Measurements from ENCODE around the gene PRPF6. TPM values are rescaled to one million over a fixed set of nuclear protein-coding genes. Genes with fewer than 3 reads are reported as not detected.

Gene PRPF6
- polyA plus RNA-seq, 2 of the 4 experiments (the other 2 are of a cell fraction) = 42.8 to 47.2 TPM

- no peak for ATAC-seq
- POLR2A ChIA-PET = no interaction called here
- DNase-seq (ENCODE audit: low read depth in 1 of 2, low spot score in 1 of 2) = no peak
- no peak for FAIRE-seq
- Histone ChIP-seq H3K4me3 (no peak overlapping the region), H3K27ac (no peak overlapping the region), H3K4me1 (peaks cover 5% of the 10 kb centered on the region; the same call in 2 of the 3 replicates), H3K4me2 (no peak overlapping the region), H3K9me3 (no peaks in the 10 kb centered on the region)
- CTCF ChIA-PET = interaction anchor here (0.7 to 2.4 kb wide), 4 partner anchors 25 to 87 kb away, joined by 3 to 9 read pairs (median 4); no protein-coding TSS in a partner anchor
- no peak for TF ChIP-seq RAD21 (conservative IDR thresholded peaks at IDR 0.05 in 1 of 2, IDR thresholded peaks at IDR 0.05 in 1 of 2)
- no peak for TF ChIP-seq KDM5A (IDR thresholded peaks at IDR 0.05)
- no peak for TF ChIP-seq RCOR1 (IDR thresholded peaks at IDR 0.05; ENCODE audit: low read depth, low read length)
- TF ChIP-seq MAX (IDR thresholded peaks at IDR 0.05) = no peak
- TF ChIP-seq NPAS2 (CRISPR knock-in tag; IDR thresholded peaks at IDR 0.05; ENCODE audit: borderline replicate concordance) = no peak
- no peak for TF ChIP-seq GATA3 (IDR thresholded peaks at IDR 0.05; ENCODE audit: borderline replicate concordance)
- TF ChIP-seq ZFP36 (IDR thresholded peaks at IDR 0.05; ENCODE audit: borderline replicate concordance, partially characterized antibody) = no peak
- no peak for TF ChIP-seq EHF (CRISPR knock-in tag; IDR thresholded peaks at IDR 0.05)
- TF ChIP-seq TP53 (CRISPR knock-in tag; IDR thresholded peaks at IDR 0.05) = no peak
- no peak for TF ChIP-seq MAFK (IDR thresholded peaks at IDR 0.05; ENCODE audit: partially characterized antibody)
- TF ChIP-seq RARB (CRISPR knock-in tag; IDR thresholded peaks at IDR 0.05) = no peak
- TF ChIP-seq CBX8 (IDR thresholded peaks at IDR 0.05) = no peak
- TF ChIP-seq TFCP2L1 (CRISPR knock-in tag; IDR thresholded peaks at IDR 0.05) = no peak
- 90% methylated on average over 31 of the region's 31 CpGs for WGBS (ENCODE audit: missing lambda C conversion rate)
These were observed 52.0 kb downstream of the PRPF6 start for GRCh38 chr20:64032706-64033624.

- TF ChIP-seq BCL3 (IDR thresholded peaks at IDR 0.05) (no peak), NFE2L2 (conservative IDR thresholded peaks at IDR 0.05; ENCODE audit: low read length) (no peak), CHD4 (IDR thresholded peaks at IDR 0.05; ENCODE audit: borderline replicate concordance) (no peak), HOXB5 (CRISPR knock-in tag; IDR thresholded peaks at IDR 0.05) (no peak), GATA3 (IDR thresholded peaks at IDR 0.05; ENCODE audit: borderline replicate concordance) (no peak), CBX8 (IDR thresholded peaks at IDR 0.05) (no peak), BHLHE40 (IDR thresholded peaks at IDR 0.05; ENCODE audit: low read depth, low read length) (no peak), MAX (IDR thresholded peaks at IDR 0.05) (no peak), NPAS2 (CRISPR knock-in tag; IDR thresholded peaks at IDR 0.05; ENCODE audit: borderline replicate concordance) (no peak), TP53 (CRISPR knock-in tag; IDR thresholded peaks at IDR 0.05) (no peak), HES2 (IDR thresholded peaks at IDR 0.05) (no peak), ELK1 (IDR thresholded peaks at IDR 0.05; ENCODE audit: low read depth, low read length) (no peak), HDAC2 (IDR thresholded peaks at IDR 0.05) (no peak), KDM5A (IDR thresholded peaks at IDR 0.05) (no peak), E2F6 (IDR thresholded peaks at IDR 0.05; ENCODE audit: borderline replicate concordance, low read depth) (no peak), REST (IDR thresholded peaks at IDR 0.05) (no peak), MYC (IDR thresholded peaks at IDR 0.05; ENCODE audit: borderline replicate concordance, low read length) (no peak), RAD21 (conservative IDR thresholded peaks at IDR 0.05 in 1 of 2, IDR thresholded peaks at IDR 0.05 in 1 of 2) (no peak)
- ChIA-PET POLR2A (no interaction called here), CTCF (interaction anchor here (2.2 to 2.4 kb wide), 2 partner anchors 24 to 86 kb away, joined by 4 to 9 read pairs; no protein-coding TSS in a partner anchor)
- WGBS (ENCODE audit: missing lambda C conversion rate) = 98% methylated on average over 7 of the region's 11 CpGs
- Histone ChIP-seq H3K9me3 (no peaks in the 10 kb centered on the region), H3K4me1 (peaks cover 8% of the 10 kb centered on the region; the same call in 2 of the 3 replicates), H3K4me3 (no peak overlapping the region), H3K4me2 (no peak overlapping the region), H3K27ac (no peak overlapping the region)
- ATAC-seq = no peak
- no peak for DNase-seq (ENCODE audit: low read depth in 1 of 2, low spot score in 1 of 2)
- no peak for FAIRE-seq
These were observed 53.1 kb downstream of the PRPF6 start for GRCh38 chr20:64033981-64034493.
